GM12878 (cell line): ENCODE measurements around the gene MLLT3. TPM values are rescaled to one million over a fixed set of nuclear protein-coding genes. Genes with fewer than 3 reads are reported as not detected.

ENCODE experiments used
- ATF7 ChIP-seq: fragments of 450-650 bp; IDR thresholded peaks from 2 replicates; pipeline ENCODE4 v1.6.1; 2016; ENCODE audit warnings: low read depth, mild to moderate bottlenecking
- CBX5 ChIP-seq: sonication (generic); IDR thresholded peaks from 2 replicates; pipeline ENCODE4 v1.6.1; 2016; ENCODE audit warnings: low read depth, moderate library complexity, mild to moderate bottlenecking, inconsistent platforms
- EGR1 ChIP-seq, 2 experiments: IDR thresholded peaks; 1 replicate in 1 of 2; 2 replicates in 1 of 2; pipeline ENCODE4 v1.6.1; 2011 to 2012; ENCODE audit warnings: low read depth in 2 of 2, low read length in 2 of 2, borderline replicate concordance in 1 of 2, mild to moderate bottlenecking in 1 of 2, moderate library complexity in 1 of 2
- MEF2A ChIP-seq: IDR thresholded peaks from 2 replicates; pipeline ENCODE4 v1.6.1; 2011; ENCODE audit warnings: low read depth, mild to moderate bottlenecking, low read length, moderate library complexity; ENCODE audit not compliant: insufficient read depth
- MYC ChIP-seq: IDR thresholded peaks from 2 replicates; pipeline ENCODE4 v1.6.1; 2011; ENCODE audit warnings: mild to moderate bottlenecking, low read length, moderate library complexity, inconsistent platforms; ENCODE audit not compliant: insufficient read depth, insufficient replicate concordance, insufficient read length, severe bottlenecking
- NR2C2 ChIP-seq: IDR thresholded peaks from 2 replicates; pipeline ENCODE4 v1.6.1; 2011; ENCODE audit warnings: borderline replicate concordance, low read depth; ENCODE audit not compliant: control insufficient read depth, insufficient read length
- RCOR1 ChIP-seq: conservative IDR thresholded peaks from 2 replicates; pipeline ENCODE4 v1.6.1; 2012; ENCODE audit warnings: low read depth, low read length, improper control_type of control experiment
- SUPT20H ChIP-seq: IDR thresholded peaks from 2 replicates; pipeline ENCODE4 v1.6.1; 2011; ENCODE audit warnings: low read depth, mild to moderate bottlenecking, low read length, moderate library complexity, borderline replicate concordance; ENCODE audit not compliant: control insufficient read depth
- TCF7 ChIP-seq: IDR thresholded peaks from 2 replicates; pipeline ENCODE4 v1.6.1; 2014; ENCODE audit warnings: antibody characterized with exemption, borderline replicate concordance
- polyA plus RNA-seq, 11 experiments: library from polyadenylated mRNA; depleted of rRNA in 4 of 11; unstranded in 6 of 11; stranded (reverse) in 5 of 11; fragments of >200 nt; fragmentation: Nextera tagmentation in 4 of 11; fragmentation: Illumina TruSeq in 1 of 11; extraction: Ambion mirVana in 4 of 11; extraction: Trizol in 1 of 11; gene quantifications; 1 replicate in 1 of 11; 2 replicates in 10 of 11; pipeline versions ENCODE4 v1.2.1 to v1.2.3, GENCODE V29; 2011 to 2016; ENCODE audit warnings: inconsistent platforms in 2 of 11, missing spikeins in 2 of 11, low read depth in 1 of 11
- total RNA-seq, 4 experiments: library from RNA; depleted of rRNA in 3 of 4; stranded (reverse); fragments of >200 nt in 3 of 4; fragmentation: Illumina TruSeq in 1 of 4; extraction: Trizol in 1 of 4; gene quantifications; 2 replicates each; pipeline versions ENCODE4 v1.2.1 to v1.2.3, GENCODE V29; 2013 to 2021
- TF ChIP-seq, protein P1 (sequence below): fragments of 450-650 bp; IDR thresholded peaks from 2 replicates; pipeline ENCODE4 v1.6.1; 2017; ENCODE audit warnings: mild to moderate bottlenecking, moderate library complexity
- TF ChIP-seq, protein P2 (sequence below): IDR thresholded peaks from 2 replicates; pipeline ENCODE4 v1.6.1; 2011; ENCODE audit warnings: low read depth, low read length, improper control_type of control experiment, borderline replicate concordance

Gene MLLT3
- total and polyA plus RNA-seq, 10 of the 15 experiments (the other 5 are each of a cell fraction or from before 2014, with no cell fraction given), result 17.7 to 72.3 (median 35.6) TPM

DNA sequence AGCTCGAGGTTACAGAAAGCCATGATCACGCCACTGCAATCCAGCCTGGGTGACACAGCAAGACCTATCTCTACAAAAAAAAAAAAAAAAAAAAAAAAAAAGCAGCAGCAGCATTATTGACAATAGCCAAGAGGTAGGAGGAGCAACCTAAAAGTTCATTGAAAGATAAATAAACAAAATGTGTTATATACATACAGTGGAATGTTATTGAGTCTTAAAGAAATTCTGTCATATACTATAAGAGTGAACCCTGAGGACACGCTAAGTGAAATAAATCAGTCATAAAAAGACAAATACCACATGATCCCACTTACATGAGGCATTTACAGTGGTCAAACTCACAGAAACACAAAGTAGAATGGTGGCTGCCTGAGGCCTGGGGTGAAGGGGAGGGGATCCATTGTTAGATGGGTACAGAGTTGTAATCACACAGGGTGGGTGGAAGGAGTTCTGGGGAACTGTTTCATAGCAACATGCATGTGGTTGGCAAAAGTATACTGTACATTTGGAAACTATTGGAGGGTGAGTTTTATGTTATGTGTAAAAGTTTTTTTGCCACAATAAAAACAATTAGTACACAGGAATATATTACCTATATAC is 77.2 kb downstream of the MLLT3 start (continued):
- TF ChIP-seq, protein P1, sequence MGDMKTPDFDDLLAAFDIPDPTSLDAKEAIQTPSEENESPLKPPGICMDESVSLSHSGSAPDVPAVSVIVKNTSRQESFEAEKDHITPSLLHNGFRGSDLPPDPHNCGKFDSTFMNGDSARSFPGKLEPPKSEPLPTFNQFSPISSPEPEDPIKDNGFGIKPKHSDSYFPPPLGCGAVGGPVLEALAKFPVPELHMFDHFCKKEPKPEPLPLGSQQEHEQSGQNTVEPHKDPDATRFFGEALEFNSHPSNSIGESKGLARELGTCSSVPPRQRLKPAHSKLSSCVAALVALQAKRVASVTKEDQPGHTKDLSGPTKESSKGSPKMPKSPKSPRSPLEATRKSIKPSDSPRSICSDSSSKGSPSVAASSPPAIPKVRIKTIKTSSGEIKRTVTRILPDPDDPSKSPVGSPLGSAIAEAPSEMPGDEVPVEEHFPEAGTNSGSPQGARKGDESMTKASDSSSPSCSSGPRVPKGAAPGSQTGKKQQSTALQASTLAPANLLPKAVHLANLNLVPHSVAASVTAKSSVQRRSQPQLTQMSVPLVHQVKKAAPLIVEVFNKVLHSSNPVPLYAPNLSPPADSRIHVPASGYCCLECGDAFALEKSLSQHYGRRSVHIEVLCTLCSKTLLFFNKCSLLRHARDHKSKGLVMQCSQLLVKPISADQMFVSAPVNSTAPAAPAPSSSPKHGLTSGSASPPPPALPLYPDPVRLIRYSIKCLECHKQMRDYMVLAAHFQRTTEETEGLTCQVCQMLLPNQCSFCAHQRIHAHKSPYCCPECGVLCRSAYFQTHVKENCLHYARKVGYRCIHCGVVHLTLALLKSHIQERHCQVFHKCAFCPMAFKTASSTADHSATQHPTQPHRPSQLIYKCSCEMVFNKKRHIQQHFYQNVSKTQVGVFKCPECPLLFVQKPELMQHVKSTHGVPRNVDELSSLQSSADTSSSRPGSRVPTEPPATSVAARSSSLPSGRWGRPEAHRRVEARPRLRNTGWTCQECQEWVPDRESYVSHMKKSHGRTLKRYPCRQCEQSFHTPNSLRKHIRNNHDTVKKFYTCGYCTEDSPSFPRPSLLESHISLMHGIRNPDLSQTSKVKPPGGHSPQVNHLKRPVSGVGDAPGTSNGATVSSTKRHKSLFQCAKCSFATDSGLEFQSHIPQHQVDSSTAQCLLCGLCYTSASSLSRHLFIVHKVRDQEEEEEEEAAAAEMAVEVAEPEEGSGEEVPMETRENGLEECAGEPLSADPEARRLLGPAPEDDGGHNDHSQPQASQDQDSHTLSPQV, result no peak
- no peak for TF ChIP-seq ATF7
- no peak for TF ChIP-seq SUPT20H
- TF ChIP-seq EGR1 (IDR thresholded peaks at IDR 0.05; ENCODE audit: borderline replicate concordance in 1 of 2, low read depth in 2 of 2, low read length in 2 of 2), result no peak
- no peak for TF ChIP-seq TCF7
- no peak for TF ChIP-seq CBX5
- no peak for TF ChIP-seq RCOR1
- no peak for TF ChIP-seq MEF2A
- TF ChIP-seq, protein P2, sequence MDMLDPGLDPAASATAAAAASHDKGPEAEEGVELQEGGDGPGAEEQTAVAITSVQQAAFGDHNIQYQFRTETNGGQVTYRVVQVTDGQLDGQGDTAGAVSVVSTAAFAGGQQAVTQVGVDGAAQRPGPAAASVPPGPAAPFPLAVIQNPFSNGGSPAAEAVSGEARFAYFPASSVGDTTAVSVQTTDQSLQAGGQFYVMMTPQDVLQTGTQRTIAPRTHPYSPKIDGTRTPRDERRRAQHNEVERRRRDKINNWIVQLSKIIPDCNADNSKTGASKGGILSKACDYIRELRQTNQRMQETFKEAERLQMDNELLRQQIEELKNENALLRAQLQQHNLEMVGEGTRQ, result no peak
- no peak for TF ChIP-seq MYC
- TF ChIP-seq NR2C2, result no peak
